Measurements from ENCODE around the gene DSTN. TPM values are rescaled to one million over a fixed set of nuclear protein-coding genes. Genes with fewer than 3 reads are reported as not detected.

The DSTN gene
- total RNA-seq, 4 donors from 2014 or later: 79.2 to 128 (median 88.5) TPM

GRCh38 chr20:17615645-17616479, 46.0 kb downstream of the DSTN start:
- peaks cover 0 to 25% of the 10 kb centered on the region in 2 donors for H3K36me3 ChIP-seq
- H3K27me3 ChIP-seq: no peaks in the 10 kb centered on the region
- peaks cover 0 to 7% of the 10 kb centered on the region in 2 donors for H3K4me1 ChIP-seq
- no peak overlapping the region for H3K4me3 ChIP-seq
- ATAC-seq (no peak), DNase-seq (no peak)
- intact Hi-C loops (cut with DNase I; ENCODE audit: low total_unique reads) (no loop called here), in situ Hi-C loops (cut with MboI; ENCODE audit: low sequenced_read_pairs in 4 of 4) (loop anchor here in 1 of 4 donors (5.0 kb wide), 1 partner anchor 79 kb away; no protein-coding TSS in a partner anchor)
- H3K9me3 ChIP-seq: no peaks in the 10 kb centered on the region
- TF ChIP-seq CTCF (IDR thresholded peaks at IDR 0.05 in 4 of 5, conservative IDR thresholded peaks at IDR 0.05 in 1 of 5) (no peak), POLR2A (IDR thresholded peaks at IDR 0.05) (no peak)
- H3K27ac ChIP-seq: peak overlapping the region in 3 of 4 donors; percentile 10 to 48 (median 23)

- DNase-seq (no peak), ATAC-seq (no peak)
- H3K27me3 ChIP-seq: no peaks in the 10 kb centered on the region
- in situ Hi-C loops (cut with MboI; ENCODE audit: low sequenced_read_pairs in 4 of 4): loop anchor here in 1 of 4 donors (5.0 kb wide), 1 partner anchor 79 kb away; no protein-coding TSS in a partner anchor
- TF ChIP-seq POLR2A (IDR thresholded peaks at IDR 0.05) (no peak), CTCF (IDR thresholded peaks at IDR 0.05 in 4 of 5, conservative IDR thresholded peaks at IDR 0.05 in 1 of 5) (no peak)
- H3K4me1 ChIP-seq: peaks cover 0 to 7% of the 10 kb centered on the region in 2 donors
- peaks cover 0 to 30% of the 10 kb centered on the region in 2 donors for H3K36me3 ChIP-seq
- H3K27ac ChIP-seq: no peak overlapping the region
- no peaks in the 10 kb centered on the region for H3K9me3 ChIP-seq
- H3K4me3 ChIP-seq: no peak overlapping the region
- intact Hi-C loops (cut with DNase I; ENCODE audit: low total_unique reads): loop anchor here (1.0 kb wide), 2 partner anchors 79 to 112 kb away; no protein-coding TSS in a partner anchor
Measured at GRCh38 chr20:17616480-17617211, 46.8 kb downstream of the DSTN start.

- H3K36me3 ChIP-seq: peaks cover 0 to 37% of the 10 kb centered on the region in 2 donors
- intact Hi-C loops (cut with DNase I; ENCODE audit: low total_unique reads): loop anchor here (1.0 kb wide), 2 partner anchors 80 to 113 kb away; no protein-coding TSS in a partner anchor
- DNase-seq (no peak), ATAC-seq (peak; percentile 57 to 62)
- H3K4me1 ChIP-seq: peaks cover 0 to 7% of the 10 kb centered on the region in 2 donors
- TF ChIP-seq POLR2A (IDR thresholded peaks at IDR 0.05) (no peak), CTCF (IDR thresholded peaks at IDR 0.05 in 4 of 5, conservative IDR thresholded peaks at IDR 0.05 in 1 of 5) (peak; percentile 65 to 87 (median 83))
- in situ Hi-C loops (cut with MboI; ENCODE audit: low sequenced_read_pairs in 4 of 4): loop anchor here in 1 of 4 donors (5.0 kb wide), 1 partner anchor 80 kb away; no protein-coding TSS in a partner anchor
- no peak overlapping the region for H3K27ac ChIP-seq
- no peaks in the 10 kb centered on the region for H3K27me3 ChIP-seq
- no peak overlapping the region for H3K4me3 ChIP-seq
- H3K9me3 ChIP-seq: no peaks in the 10 kb centered on the region
Measured at GRCh38 chr20:17617212-17617867, 47.5 kb downstream of the DSTN start.

- DNase-seq (no peak), ATAC-seq (no peak)
- no peaks in the 10 kb centered on the region for H3K9me3 ChIP-seq
- no peak overlapping the region for H3K27ac ChIP-seq
- H3K4me3 ChIP-seq: no peak overlapping the region
- no peak for TF ChIP-seq POLR2A (IDR thresholded peaks at IDR 0.05)
- no peak for TF ChIP-seq CTCF (IDR thresholded peaks at IDR 0.05 in 4 of 5, conservative IDR thresholded peaks at IDR 0.05 in 1 of 5)
- peaks cover 0 to 38% of the 10 kb centered on the region in 2 donors for H3K36me3 ChIP-seq
- in situ Hi-C loops (cut with MboI; ENCODE audit: low sequenced_read_pairs in 4 of 4): loop anchor here in 1 of 4 donors (5.0 kb wide), 1 partner anchor 81 kb away; no protein-coding TSS in a partner anchor
- peaks cover 0 to 7% of the 10 kb centered on the region in 2 donors for H3K4me1 ChIP-seq
- intact Hi-C loops (cut with DNase I; ENCODE audit: low total_unique reads): loop anchor here (1.0 kb wide), 2 partner anchors 81 to 114 kb away; no protein-coding TSS in a partner anchor
- H3K27me3 ChIP-seq: no peaks in the 10 kb centered on the region
Measured at GRCh38 chr20:17617868-17618672, 48.2 kb downstream of the DSTN start.
